HG02970 (cell line): ENCODE data around the gene MANBA.

ENCODE experiments used
- ATAC-seq: cut with Tn5 transposase; IDR thresholded peaks from one replicate; pipeline ENCODE4 v1.9.1; 2021; ENCODE audit warnings: mild to moderate bottlenecking, moderate library complexity, moderate number of reproducible peaks; ENCODE audit not compliant: unreplicated experiment, low FRiP score

MANBA gene

GRCh38 chr4:102760645-102761295 lies at the start of gene MANBA:
MANBA (minus strand) TSS chr4:102760968; CDS start chr4:102760894, 74 bp downstream.
- peak; percentile 64 for ATAC-seq

GRCh38 chr4:102809691-102810090 lies 48.9 kb upstream of the MANBA start:
- ATAC-seq: no peak

GRCh38 chr4:102809190-102809589 lies 48.4 kb upstream of the MANBA start:
- ATAC-seq: no peak

GRCh38 chr4:102808009-102808408 lies 47.2 kb upstream of the MANBA start:
- ATAC-seq: no peak

- no peak for ATAC-seq
These were observed 46.6 kb upstream of the MANBA start for GRCh38 chr4:102807345-102807744.

GRCh38 chr4:102799816-102800215 lies 39.0 kb upstream of the MANBA start:
- no peak for ATAC-seq

- ATAC-seq: no peak
These were observed 34.2 kb upstream of the MANBA start for GRCh38 chr4:102794999-102795398.

- ATAC-seq: no peak
These were observed 31.7 kb upstream of the MANBA start for GRCh38 chr4:102792361-102792936.

GRCh38 chr4:102791318-102791835 lies 30.6 kb upstream of the MANBA start:
- no peak for ATAC-seq

- no peak for ATAC-seq
These were observed 28.5 kb upstream of the MANBA start for GRCh38 chr4:102789317-102789717.

- ATAC-seq: no peak
These were observed 27.2 kb upstream of the MANBA start for GRCh38 chr4:102787944-102788343.

GRCh38 chr4:102787096-102787881 lies 26.5 kb upstream of the MANBA start:
- no peak for ATAC-seq

- no peak for ATAC-seq
These were observed 25.5 kb upstream of the MANBA start for GRCh38 chr4:102786279-102786678.

GRCh38 chr4:102783006-102783405 lies 22.2 kb upstream of the MANBA start:
- ATAC-seq: no peak

- no peak for ATAC-seq
These were observed 20.8 kb upstream of the MANBA start for GRCh38 chr4:102781570-102781969.

- no peak for ATAC-seq
These were observed 19.8 kb upstream of the MANBA start for GRCh38 chr4:102780476-102781144.

GRCh38 chr4:102779204-102779603 lies 18.4 kb upstream of the MANBA start:
- ATAC-seq: no peak

GRCh38 chr4:102778720-102779119 lies 18.0 kb upstream of the MANBA start:
- no peak for ATAC-seq

GRCh38 chr4:102775805-102776204 lies 15.0 kb upstream of the MANBA start:
- ATAC-seq: no peak

- no peak for ATAC-seq
These were observed 13.5 kb upstream of the MANBA start for GRCh38 chr4:102774254-102774653.
